GM18519 (cell line): ENCODE data around the gene SHISA6.

Experiments used
- ATAC-seq: cut with Tn5 transposase; IDR thresholded peaks from one replicate; pipeline ENCODE4 v1.9.1; 2021; ENCODE audit warnings: mild to moderate bottlenecking, moderate library complexity; ENCODE audit not compliant: unreplicated experiment, low FRiP score

SHISA6 gene

GRCh38 chr17:11264183-11264871 lies 23.3 kb downstream of the SHISA6 start:
- no peak for ATAC-seq

GRCh38 chr17:11267999-11268575 lies 27.1 kb downstream of the SHISA6 start:
- no peak for ATAC-seq

GRCh38 chr17:11269210-11269609 lies 28.2 kb downstream of the SHISA6 start:
- no peak for ATAC-seq

- no peak for ATAC-seq
Observed at GRCh38 chr17:11272191-11272590, 31.2 kb downstream of the SHISA6 start.

GRCh38 chr17:11273596-11273995 lies 32.6 kb downstream of the SHISA6 start:
- no peak for ATAC-seq

- ATAC-seq: no peak
Observed at GRCh38 chr17:11274106-11274505, 33.1 kb downstream of the SHISA6 start.

GRCh38 chr17:11276486-11276885 lies 35.5 kb downstream of the SHISA6 start:
- ATAC-seq: no peak

GRCh38 chr17:11278186-11278991 lies 37.4 kb downstream of the SHISA6 start:
- no peak for ATAC-seq

GRCh38 chr17:11278992-11279270 lies 37.9 kb downstream of the SHISA6 start:
- no peak for ATAC-seq

- no peak for ATAC-seq
Observed at GRCh38 chr17:11279776-11280344, 38.8 kb downstream of the SHISA6 start.

GRCh38 chr17:11282586-11282985 lies 41.6 kb downstream of the SHISA6 start:
- no peak for ATAC-seq

GRCh38 chr17:11284811-11285210 lies 43.8 kb downstream of the SHISA6 start:
- no peak for ATAC-seq

- no peak for ATAC-seq
Observed at GRCh38 chr17:11285946-11286345, 44.9 kb downstream of the SHISA6 start.

GRCh38 chr17:11287791-11288190 lies 46.8 kb downstream of the SHISA6 start:
- ATAC-seq: no peak

- no peak for ATAC-seq
Observed at GRCh38 chr17:11290814-11291213, 49.8 kb downstream of the SHISA6 start.

- ATAC-seq: no peak
Observed at GRCh38 chr17:11292491-11292890, 51.5 kb downstream of the SHISA6 start.

- ATAC-seq: no peak
Observed at GRCh38 chr17:11293480-11293879, 52.5 kb downstream of the SHISA6 start.

- no peak for ATAC-seq
Observed at GRCh38 chr17:11294826-11295225, 53.8 kb downstream of the SHISA6 start.

- no peak for ATAC-seq
Observed at GRCh38 chr17:11296994-11297393, 56.0 kb downstream of the SHISA6 start.

GRCh38 chr17:11298401-11298800 lies 57.4 kb downstream of the SHISA6 start:
- ATAC-seq: no peak

- no peak for ATAC-seq
Observed at GRCh38 chr17:11300201-11300600, 59.2 kb downstream of the SHISA6 start.

- no peak for ATAC-seq
Observed at GRCh38 chr17:11300738-11301137, 59.7 kb downstream of the SHISA6 start.
